K562 (cell line): ENCODE results near the gene ERICH2. TPM values are rescaled to one million over a fixed set of nuclear protein-coding genes. Genes with fewer than 3 reads are reported as not detected.

Experiments
- ARID2 ChIP-seq: fragments of 450-650 bp; IDR thresholded peaks from 2 replicates; pipeline ENCODE4 v1.6.1; 2017; ENCODE audit warnings: antibody characterized with exemption, mild to moderate bottlenecking
- ARID4B ChIP-seq: sonication (generic); formaldehyde crosslinking; IDR thresholded peaks from 2 replicates; pipeline ENCODE4 v1.8.0; 2022; ENCODE audit warnings: mild to moderate bottlenecking, missing genetic modification reagents
- ATF7 ChIP-seq: fragments of 450-650 bp; IDR thresholded peaks from 2 replicates; pipeline ENCODE4 v1.7.1; 2014; ENCODE audit warnings: mild to moderate bottlenecking, moderate library complexity
- BRCA1 ChIP-seq, 2 experiments: fragments of 450-650 bp in 1 of 2; sonication (generic) in 1 of 2; formaldehyde crosslinking in 1 of 2; IDR thresholded peaks; 2 replicates each; pipeline versions ENCODE4 v1.5.0 to v1.6.1; 2017 to 2020; ENCODE audit warnings: mild to moderate bottlenecking in 1 of 2, missing genetic modification reagents in 1 of 2
- BRF2 ChIP-seq: IDR thresholded peaks from 3 replicates; pipeline ENCODE4 v1.6.1; 2011; ENCODE audit warnings: borderline replicate concordance, mild to moderate bottlenecking; ENCODE audit not compliant: insufficient read length, insufficient read depth
- CHD1 ChIP-seq: fragments of 200-600 bp; sonication (generic); IDR thresholded peaks from one replicate; pipeline ENCODE4 v1.6.1; 2012; ENCODE audit warnings: mild to moderate bottlenecking, moderate library complexity, low read length, inconsistent platforms
- EP400 ChIP-seq: fragments of 450-650 bp; IDR thresholded peaks from 2 replicates; pipeline ENCODE4 v1.6.1; 2017; ENCODE audit warnings: antibody characterized with exemption, mild to moderate bottlenecking, moderate library complexity
- ESRRA ChIP-seq: fragments of 450-650 bp; IDR thresholded peaks from 2 replicates; pipeline ENCODE4 v1.6.1; 2014; ENCODE audit warnings: low read depth, mild to moderate bottlenecking, moderate library complexity, borderline replicate concordance
- FOXJ2 ChIP-seq: fragments of 200-800 bp; sonication (Bioruptor generic); IDR thresholded peaks from 2 replicates; pipeline ENCODE4 v1.6.1; 2016; ENCODE audit warnings: missing genetic modification characterization, missing compliant biosample characterization
- FOXJ3 ChIP-seq: sonication (generic); formaldehyde crosslinking; IDR thresholded peaks from 2 replicates; pipeline ENCODE4 v1.4.0; 2020; ENCODE audit warnings: mild to moderate bottlenecking, missing genetic modification reagents
- MCM5 ChIP-seq: fragments of 450-650 bp; IDR thresholded peaks from 2 replicates; pipeline ENCODE4 v1.6.1; 2016; ENCODE audit warnings: low read depth
- NBN ChIP-seq: fragments of 450-650 bp; IDR thresholded peaks from 2 replicates; pipeline ENCODE4 v1.6.1; 2016; ENCODE audit warnings: low read depth, mild to moderate bottlenecking
- NUFIP1 ChIP-seq: fragments of 450-650 bp; IDR thresholded peaks from 2 replicates; pipeline ENCODE4 v1.6.1; 2018; ENCODE audit not compliant: partially characterized antibody
- PATZ1 ChIP-seq: fragments of 250-450 bp; sonication (Bioruptor Pico); IDR thresholded peaks from 2 replicates; pipeline ENCODE4 v1.5.0; 2020; ENCODE audit warnings: mild to moderate bottlenecking, borderline replicate concordance
- PYGO2 ChIP-seq: fragments of 450-650 bp; IDR thresholded peaks from 2 replicates; pipeline ENCODE4 v1.6.1; 2016; ENCODE audit warnings: mild to moderate bottlenecking, missing genetic modification characterization, moderate library complexity, missing compliant biosample characterization
- SREBF1 ChIP-seq: fragments of 150-350 bp; IDR thresholded peaks from 2 replicates; pipeline ENCODE4 v1.6.1; 2014; ENCODE audit warnings: antibody characterized with exemption, low read depth, low read length, borderline replicate concordance
- SRF ChIP-seq, 2 experiments: fragments of 250-450, 450-650 bp in 1 of 2; sonication (Bioruptor Pico) in 1 of 2; sonication (generic) in 1 of 2; formaldehyde crosslinking; IDR thresholded peaks; 2 replicates each; pipeline versions ENCODE4 v1.5.0 to v1.5.1; 2020 to 2022; ENCODE audit warnings: mild to moderate bottlenecking in 1 of 2, missing genetic modification reagents in 1 of 2
- TAF1 ChIP-seq: IDR thresholded peaks from 2 replicates; pipeline ENCODE4 v1.6.1; 2011; ENCODE audit warnings: mild to moderate bottlenecking, low read length, moderate library complexity; ENCODE audit not compliant: insufficient read depth, control insufficient read depth, severe bottlenecking; ENCODE audit errors: extremely low read depth
- ZNF589 ChIP-seq: fragments of 200-800 bp; sonication (Bioruptor generic); IDR thresholded peaks from 2 replicates; pipeline ENCODE4 v1.6.1; 2016; ENCODE audit warnings: low read depth, missing genetic modification characterization, missing compliant biosample characterization
- ZNF696 ChIP-seq: fragments of 250-450 bp; sonication (Bioruptor Pico); conservative IDR thresholded peaks from 2 replicates; pipeline ENCODE4 v1.4.0; 2020; ENCODE audit warnings: mild to moderate bottlenecking, moderate library complexity
- ZNF699 ChIP-seq: fragments of 250-450 bp; sonication (Bioruptor Pico); IDR thresholded peaks from 2 replicates; pipeline ENCODE4 v1.8.0; 2021; ENCODE audit warnings: mild to moderate bottlenecking, moderate library complexity; ENCODE audit not compliant: insufficient replicate concordance
- polyA plus RNA-seq, 8 experiments: library from polyadenylated mRNA; depleted of rRNA in 4 of 8; stranded (reverse) in 5 of 8; unstranded in 3 of 8; fragments of >200 nt; fragmentation: Nextera tagmentation in 2 of 8; fragmentation: Illumina TruSeq in 1 of 8; extraction: Ambion mirVana in 2 of 8; extraction: Trizol in 1 of 8; gene quantifications; 2 replicates each; pipeline versions ENCODE4 v1.2.1 to v1.2.3, GENCODE V29; 2011 to 2014; ENCODE audit warnings: inconsistent platforms in 1 of 8, missing spikeins in 1 of 8
- total RNA-seq, 7 experiments: library from RNA; depleted of rRNA in 6 of 7; stranded (reverse); fragments of >200 nt in 6 of 7; fragmentation: Illumina TruSeq in 2 of 7; extraction: Trizol in 2 of 7; gene quantifications; 2 replicates each; pipeline versions ENCODE4 v1.2.1 to v1.2.3, GENCODE V29; 2011 to 2021; ENCODE audit warnings: low replicate concordance in 1 of 7

The ERICH2 gene
- total and polyA plus RNA-seq, 9 of the 15 experiments (the other 6 are each of a cell fraction or from before 2014, with no cell fraction given), result 0.85 to 2.4 (median 1.6) TPM

GRCh38 chr2:170771421-170771937, 1.3 kb downstream of the ERICH2 start (continued):
- TF ChIP-seq ZNF589 (CRISPR knock-in tag) (peak; percentile 64; the same call in 1 of the 2 replicates), MCM5 (no peak), NBN (no peak; the same call in 1 of the 2 replicates), NUFIP1 (no peak), ARID4B (CRISPR knock-in tag) (no peak), SREBF1 (no peak), SRF (CRISPR knock-in tag; IDR thresholded peaks at IDR 0.05) (no peak), PYGO2 (no peak), FOXJ2 (tag) (no peak), ARID2 (no peak), BRF2 (no peak), ATF7 (0 out of 2 replicates have a peak, but pooled peaks have one; percentile 62), ZNF699 (CRISPR knock-in tag) (no peak), ESRRA (0 out of 2 replicates have a peak, but pooled peaks have one; percentile 6), BRCA1 (IDR thresholded peaks at IDR 0.05) (no peak), BRCA1 (CRISPR knock-in tag; IDR thresholded peaks at IDR 0.05) (no peak), FOXJ3 (CRISPR knock-in tag) (no peak), TAF1 (no peak), PATZ1 (CRISPR knock-in tag) (no peak), CHD1 (no peak), EP400 (peak; percentile 67), ZNF696 (CRISPR knock-in tag) (no peak)
